GM04504 (cell line): Measurements from ENCODE around the gene VSIG10L2.

Experiments used
- DNase-seq: peaks from one replicate; pipeline ENCODE4 v3.0.0-alpha.2; 2012; ENCODE audit warnings: low read depth

VSIG10L2 gene

DNA sequence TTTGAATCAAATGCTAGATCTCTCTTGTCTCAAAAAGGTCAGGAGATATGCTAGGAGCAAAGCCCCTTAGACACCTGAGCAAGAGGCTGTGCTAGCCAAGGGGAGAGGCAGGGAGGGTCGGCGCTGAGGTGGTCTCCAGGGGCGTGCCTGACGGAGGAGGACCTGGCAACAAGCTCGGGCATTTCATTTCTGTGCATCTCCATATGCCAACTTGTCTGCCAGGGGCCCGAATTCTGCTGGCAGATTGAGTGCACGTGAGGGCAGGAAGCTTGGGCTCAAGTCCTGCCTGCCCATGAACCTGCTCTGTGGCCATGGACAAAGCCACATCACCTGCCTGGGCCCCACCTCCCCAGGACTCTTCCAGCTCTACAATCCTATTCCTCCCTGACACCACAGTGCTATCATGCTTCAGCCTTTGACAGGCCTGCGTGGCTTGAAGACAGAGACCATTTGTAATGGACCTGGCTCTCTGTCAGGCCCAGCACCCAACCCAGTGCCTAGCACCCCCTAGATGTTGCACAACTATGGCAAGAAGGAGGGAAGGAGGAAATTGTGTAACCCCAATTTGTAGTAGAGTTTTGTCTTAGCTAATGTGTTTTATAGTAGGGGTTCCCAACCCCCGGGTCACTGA, 16.3 kb upstream of the VSIG10L2 start:
- no peak for DNase-seq

DNA sequence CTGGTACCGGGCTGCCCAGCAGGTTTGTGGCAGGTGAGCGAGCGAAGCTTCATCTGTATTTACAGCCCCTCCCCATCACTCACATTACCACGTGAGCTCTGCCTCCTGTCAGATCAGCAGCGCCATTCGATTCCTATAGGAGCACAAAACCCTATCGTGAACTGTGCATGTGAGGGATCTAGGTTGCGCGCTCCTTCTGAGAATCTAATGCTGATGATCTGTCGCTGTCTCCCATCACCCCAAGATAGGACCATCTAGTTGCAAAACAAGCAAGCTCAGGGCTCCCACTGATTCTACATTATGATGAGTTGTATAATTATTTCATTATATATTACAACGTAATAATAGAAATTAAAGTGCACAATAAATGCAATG, 15.8 kb upstream of the VSIG10L2 start:
- DNase-seq, result no peak

DNA sequence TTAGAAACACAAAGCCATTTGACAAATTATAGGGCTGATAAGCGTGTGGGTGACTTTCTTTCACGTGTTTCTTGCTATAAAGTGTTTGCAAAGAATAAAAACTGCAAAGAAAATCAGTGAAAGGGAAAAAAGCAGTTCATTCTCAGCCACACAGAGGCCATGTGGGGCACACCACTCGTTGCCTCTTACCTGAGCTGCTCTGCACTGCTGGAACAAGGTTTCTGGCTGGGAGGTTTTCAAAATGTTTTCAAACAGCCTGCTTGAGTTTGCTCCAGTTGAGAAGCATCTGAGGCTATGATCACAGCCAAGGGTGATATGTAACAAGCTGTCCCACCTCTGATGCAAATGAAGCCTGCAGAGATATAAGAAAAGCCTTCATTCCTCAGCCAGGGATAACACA, 14.7 kb upstream of the VSIG10L2 start:
- DNase-seq, result no peak

DNA sequence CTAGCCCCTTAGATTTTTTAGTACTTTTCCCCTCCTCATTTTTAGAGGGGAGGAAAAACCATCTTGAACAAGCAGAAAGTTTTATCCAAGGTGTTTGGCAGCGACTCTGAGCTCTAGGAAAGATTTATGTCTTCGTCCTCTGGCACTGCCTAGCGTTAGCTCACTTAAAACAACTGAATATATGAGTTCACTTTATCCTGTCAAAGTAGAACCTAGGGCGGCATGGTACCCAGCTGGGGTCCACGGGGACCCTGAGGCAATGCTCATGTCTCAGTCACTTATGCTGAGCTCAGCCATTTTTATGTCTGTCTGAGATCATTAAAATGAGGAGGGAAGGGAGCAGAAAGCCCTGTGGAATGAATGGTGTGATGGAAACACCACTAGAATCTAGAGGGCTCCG, 14.2 kb upstream of the VSIG10L2 start:
- DNase-seq, result no peak

DNA sequence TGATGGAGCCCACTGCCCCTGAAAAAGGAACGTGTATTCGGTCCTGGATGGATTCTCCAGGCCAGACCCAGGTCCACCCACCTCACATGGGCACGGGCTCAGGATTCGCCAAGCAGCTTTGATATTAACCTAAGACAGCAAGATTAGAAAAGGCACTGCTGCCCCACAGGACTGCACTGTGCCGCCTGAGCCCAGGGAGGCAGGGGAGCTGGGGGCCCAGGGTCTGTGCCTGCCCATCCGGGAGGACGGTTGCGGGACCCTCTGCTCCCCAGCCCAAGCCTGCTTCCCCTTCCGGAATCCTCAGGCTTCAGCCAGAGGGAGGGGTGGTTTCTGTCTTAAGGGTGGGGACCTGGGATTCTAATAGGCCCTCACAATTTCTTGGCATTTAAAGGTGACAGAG, 13.5 kb upstream of the VSIG10L2 start:
- DNase-seq, result no peak

DNA sequence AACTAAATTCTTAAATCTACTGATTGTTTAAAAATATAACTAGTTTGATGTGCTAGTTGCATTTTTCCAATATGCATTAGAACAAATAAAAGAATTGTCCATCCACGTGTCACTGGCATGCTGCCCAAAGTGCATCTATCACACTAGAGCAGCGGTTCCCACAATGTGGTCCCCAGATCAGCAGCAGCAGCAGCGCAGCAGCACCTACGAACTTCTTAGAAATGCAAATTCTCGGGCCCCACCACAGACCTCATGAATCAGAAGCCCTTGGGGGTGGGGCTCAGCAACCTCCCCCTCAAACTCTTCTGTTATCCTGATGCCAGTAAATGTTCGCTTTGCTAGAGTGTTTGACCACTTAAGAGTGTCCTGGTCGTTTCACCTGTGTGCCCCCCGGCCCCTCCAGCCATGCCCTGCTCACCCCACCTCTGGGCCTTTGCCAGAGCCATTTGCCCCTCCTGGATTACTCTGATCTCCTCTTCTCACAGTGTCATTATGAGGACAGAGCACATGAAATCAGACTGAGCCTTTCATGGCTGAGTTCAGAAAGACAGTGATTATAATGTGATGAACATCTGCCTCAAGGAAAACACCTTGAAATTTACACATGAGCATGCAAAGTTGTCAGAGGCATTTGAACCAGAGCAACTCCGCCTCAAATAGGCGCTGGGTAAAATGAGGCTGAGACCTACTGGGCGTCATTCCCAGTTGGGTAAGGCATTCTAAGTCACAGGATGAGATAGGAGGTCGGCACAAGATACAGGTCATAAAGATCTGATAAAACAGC, 12.6 kb upstream of the VSIG10L2 start:
- no peak for DNase-seq

DNA sequence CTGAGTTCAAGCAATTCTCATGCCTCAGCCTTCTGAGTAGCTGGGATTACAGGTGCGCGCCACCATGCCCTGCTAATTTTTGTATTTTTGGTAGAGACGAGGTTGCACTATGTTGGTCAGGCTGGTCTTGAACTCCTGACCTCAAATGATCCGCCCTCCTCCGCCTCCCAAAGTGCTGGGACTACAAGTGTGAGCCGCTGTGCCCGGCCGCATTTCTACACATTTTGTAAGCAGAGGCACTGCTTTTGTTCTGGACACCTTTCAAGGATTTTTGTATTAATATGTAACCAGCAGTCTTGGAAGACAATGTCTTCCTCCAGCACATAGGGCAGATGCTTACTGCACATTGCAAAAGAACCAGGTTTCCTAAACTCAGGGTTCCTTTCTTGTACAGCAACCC, 11.4 kb upstream of the VSIG10L2 start:
- no peak for DNase-seq

DNA sequence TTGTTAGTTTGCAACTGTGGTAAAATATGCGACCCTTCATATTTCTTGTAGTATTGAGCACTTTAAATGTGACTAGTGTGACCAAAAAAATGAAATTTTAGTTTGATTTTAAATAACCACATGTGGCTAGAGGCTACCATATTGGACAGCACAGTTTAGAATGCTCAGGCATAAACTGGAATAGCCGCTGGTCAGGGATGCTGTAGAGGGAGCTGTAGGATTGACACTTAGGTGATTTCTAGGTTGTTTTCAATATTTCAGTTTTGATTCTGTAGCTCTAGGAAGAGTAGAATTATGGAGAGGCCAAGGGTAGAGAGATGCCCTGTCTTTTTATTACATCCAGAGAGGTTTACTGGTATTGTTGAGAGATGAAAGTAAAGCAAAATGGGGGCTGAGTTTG, 10.8 kb upstream of the VSIG10L2 start:
- no peak for DNase-seq

DNA sequence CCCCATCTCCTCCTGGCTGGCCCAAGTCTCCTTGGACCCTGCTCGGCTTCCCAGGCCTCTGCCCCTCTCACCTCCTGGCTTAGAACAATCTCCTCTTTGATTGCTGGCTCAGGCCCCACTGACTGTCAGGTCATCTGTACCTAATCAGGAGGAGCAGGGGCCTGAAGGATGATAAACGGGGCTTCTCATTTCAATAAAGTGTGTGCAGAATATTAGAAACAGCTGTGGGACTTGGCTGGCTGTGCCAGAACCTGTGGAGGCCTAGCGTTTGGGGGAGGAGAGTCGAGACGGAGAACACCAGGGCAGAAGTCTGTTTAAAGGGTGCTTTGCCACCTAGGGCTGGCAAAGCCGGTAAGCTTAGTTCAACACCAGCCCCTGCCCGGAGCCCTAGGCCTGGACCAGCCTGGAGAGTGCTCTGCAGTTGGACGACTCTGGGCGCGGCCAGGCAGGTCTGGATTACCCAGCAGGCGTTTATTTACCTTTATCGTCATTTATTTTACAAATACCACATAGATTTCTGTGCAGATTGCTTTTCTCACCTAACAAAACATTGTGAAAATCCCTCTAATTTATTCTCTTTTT, 10.1 kb upstream of the VSIG10L2 start:
- peak; percentile 6 for DNase-seq

DNA sequence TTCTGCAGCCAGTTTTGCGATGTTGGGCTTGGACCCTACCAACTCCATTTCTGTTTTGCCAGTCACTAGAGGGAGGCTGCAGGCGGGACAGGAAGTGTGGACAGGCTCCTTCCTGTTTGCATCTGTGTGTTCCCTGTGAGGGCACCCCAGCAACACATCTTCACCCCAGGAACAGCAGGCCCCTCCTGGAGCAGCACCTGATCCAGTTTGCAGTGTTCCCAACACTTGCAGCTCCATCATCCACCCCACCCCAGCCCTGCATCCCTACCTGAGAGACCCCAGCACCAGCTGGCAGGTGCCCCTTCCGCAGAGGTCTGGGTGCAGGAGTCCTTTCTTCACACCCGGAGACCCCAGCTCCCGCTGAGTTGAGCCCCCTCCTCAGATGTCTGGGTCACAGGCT, 7.4 kb upstream of the VSIG10L2 start:
- no peak for DNase-seq

DNA sequence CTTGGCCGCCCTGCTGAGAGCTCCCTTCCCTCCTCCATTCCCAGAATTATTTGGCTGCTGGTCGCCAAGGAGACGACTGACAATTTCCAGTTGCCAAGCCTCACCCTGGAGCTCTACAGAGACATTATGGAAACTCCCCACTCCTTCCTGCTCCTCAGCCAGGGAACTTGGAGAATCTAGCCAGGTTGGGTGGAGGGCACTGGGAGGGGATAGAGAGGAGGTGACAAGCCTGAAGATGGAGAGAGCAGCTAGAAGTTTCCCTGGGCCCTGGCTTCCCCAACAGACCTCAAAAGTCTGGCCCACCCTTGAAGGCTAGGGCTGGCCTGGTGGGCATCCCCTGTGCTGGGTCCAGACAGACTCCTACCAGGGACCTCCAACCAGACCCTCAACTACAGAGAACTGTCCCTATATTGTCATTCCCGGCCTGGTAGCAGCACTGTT, 6.7 kb upstream of the VSIG10L2 start:
- DNase-seq, result no peak

DNA sequence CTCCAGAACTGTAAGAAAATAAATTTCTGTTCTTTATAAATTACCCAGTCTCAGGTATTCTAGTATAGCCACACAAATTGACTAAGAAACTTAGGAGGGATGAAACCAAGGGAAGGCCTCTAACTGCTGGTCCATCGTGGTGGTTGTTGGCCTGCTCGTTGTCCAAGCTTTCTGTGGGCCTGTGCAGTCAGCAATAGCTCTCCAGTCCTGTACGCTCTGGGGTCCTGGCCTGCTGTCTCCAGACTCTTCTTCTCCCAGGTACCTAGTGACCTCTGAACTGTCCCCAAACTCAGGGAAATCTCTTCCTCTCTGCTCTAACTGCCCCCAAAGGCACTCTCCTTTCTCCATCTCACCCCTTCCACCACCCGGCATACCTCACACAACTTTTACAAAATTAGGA, 5.7 kb upstream of the VSIG10L2 start:
- no peak for DNase-seq

DNA sequence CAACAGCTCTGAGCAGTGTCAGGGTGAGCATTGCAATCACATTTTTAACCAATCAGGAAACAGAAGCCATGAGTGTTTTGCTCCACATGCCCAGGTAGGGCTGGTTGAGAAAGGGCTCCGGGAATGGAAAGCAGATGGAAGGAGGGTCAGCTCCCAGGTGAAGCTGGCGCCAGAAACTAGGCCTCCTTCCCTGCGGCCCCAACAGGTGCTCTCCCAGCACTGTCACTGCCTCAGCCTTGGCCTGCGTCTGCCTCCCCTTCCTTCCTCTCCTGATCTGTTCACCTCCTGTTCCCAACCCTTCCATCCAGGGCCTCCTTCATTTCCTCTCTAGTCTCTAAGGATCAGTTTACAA, 4.6 kb upstream of the VSIG10L2 start:
- no peak for DNase-seq

DNA sequence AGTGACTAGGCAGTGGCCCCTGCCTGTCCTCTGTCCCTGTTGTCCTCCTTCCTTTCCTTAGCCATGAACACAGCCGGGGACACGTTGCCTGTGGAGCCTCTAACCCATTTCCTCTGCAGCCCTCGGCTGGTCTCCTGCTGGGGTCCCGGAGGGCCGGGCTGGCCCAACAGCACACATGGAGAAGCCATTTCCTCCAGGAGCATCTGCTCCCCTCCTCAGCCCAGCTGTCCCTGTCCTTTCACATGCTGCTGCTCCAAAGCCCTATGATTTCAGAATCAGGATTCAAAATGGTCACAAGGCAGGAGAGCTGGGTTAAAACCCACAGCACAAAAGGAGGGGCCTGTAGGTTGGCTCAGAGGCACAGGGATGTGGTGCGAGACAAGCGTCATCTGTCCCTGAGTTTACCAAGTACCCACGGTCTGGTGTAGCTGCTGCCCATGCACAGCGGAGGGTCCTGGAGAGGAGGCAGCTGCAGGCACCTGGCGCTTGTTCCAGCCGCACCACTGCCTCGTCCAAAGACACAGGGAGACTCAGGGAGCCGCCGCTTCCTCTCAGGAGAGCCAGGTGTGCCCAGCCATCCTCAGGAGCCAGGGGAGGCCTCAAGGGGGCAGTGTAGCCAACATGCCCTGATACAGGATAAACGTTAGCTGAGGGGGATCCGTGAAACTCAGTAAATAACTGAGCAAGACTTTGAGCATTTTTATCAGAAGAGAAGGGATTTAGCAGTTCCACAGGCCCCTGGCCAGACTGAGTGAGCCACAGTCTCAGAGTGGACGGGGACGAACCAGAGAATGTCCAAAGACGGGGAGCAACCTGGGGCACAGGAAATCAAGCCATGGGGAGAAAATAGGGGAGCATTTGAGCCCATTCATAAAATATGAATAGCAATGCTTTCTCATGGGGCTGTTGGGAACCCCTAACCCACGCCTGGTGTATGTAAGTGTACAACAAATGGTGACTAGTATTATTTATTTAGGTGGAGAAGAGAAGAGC, 3.9 kb upstream of the VSIG10L2 start:
- no peak for DNase-seq

DNA sequence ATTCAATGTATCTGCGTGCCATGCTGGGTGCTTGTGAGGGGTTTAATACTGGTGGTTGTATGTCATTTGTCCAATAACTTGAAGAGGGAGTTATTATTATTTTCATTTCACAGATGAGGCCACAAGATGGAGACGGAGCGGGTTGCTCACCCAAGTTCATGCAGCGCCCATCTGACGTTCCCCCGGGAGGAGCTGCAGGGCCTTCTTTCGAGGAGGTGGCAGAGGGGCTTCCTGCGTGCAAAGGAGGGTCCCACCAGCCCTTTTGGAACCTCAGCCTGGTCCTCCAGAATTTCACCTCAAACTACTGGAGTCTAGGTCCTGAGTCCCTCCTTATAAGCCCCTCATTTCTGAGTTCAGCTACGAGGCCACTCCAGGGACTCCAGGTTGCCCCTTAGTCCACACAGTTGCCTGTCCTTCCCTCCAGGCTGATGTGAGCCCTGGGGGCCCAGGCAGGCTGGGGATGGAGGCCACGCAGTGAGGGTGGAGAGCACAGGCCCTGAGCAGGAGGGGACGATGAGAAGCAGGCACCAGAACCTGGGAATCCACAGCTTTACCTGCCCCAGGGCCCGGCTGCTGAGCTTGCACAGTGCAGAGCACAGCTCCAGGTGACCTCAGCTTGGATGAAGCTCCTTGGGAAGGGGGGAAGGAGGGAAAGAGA, 2.9 kb upstream of the VSIG10L2 start:
- no peak for DNase-seq

DNA sequence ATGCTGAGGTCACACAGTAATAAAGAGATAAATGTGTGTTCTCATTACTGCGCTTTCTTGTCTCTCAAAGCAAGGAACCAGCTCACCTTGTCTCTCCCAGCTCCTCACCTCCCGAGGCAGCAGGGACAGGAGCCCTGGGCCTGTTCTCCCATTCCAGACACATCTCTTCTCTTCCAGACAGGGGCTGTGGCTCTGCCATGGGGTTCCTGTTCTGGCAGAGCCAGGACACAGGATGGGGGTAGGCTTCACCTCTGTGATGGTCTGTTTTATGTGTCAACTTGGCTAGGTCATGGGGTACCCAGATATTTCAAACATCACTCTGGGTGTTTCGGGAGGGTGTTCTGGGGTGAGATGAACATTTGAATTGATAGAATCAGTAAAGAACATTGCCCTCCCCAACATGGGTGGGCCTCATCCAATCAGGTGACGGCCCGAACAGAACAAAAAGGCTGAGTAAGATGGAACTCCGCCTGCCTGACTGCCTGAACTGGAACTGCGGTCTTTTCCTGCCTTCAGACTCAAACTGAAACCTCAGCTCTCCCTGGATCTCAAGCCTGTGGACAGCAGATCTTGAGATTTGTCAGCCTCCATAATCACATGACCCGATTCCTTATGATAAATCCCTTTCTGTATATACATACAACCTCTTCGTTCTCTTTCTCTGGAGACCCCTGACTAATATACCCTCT, 2.0 kb upstream of the VSIG10L2 start:
- DNase-seq, result no peak

DNA sequence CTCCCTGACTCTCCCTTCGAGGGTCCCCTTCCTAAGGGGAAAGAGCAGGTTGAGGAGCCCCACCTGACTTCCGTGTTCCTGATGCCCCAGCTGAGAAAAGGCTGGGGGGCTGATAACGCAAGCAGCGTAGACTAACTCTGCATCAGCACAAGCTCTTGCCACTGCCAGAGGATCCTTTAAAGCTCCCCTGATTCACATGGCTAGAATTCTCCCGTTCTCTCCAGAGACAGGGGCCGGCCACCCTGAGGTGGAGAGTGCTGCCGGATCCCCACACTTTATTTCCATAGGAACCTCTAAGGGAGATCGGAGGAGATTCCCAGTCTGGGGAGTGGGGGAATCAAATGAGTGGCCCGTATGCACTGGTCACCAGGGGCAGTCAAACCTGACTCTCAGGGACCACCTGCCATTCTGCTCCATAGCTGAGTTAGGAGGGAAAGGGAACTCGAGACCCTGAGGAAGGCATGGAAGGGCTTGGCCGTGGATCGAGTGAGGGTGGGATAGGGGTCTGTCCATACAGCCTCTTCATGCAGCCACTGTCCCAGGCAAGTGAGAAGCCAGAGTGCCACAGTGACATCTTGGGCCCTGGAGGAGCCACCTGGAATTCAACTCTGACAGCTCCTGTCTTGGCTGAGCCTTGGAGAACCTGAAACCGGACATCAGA, 1.4 kb upstream of the VSIG10L2 start:
- DNase-seq, result no peak

DNA sequence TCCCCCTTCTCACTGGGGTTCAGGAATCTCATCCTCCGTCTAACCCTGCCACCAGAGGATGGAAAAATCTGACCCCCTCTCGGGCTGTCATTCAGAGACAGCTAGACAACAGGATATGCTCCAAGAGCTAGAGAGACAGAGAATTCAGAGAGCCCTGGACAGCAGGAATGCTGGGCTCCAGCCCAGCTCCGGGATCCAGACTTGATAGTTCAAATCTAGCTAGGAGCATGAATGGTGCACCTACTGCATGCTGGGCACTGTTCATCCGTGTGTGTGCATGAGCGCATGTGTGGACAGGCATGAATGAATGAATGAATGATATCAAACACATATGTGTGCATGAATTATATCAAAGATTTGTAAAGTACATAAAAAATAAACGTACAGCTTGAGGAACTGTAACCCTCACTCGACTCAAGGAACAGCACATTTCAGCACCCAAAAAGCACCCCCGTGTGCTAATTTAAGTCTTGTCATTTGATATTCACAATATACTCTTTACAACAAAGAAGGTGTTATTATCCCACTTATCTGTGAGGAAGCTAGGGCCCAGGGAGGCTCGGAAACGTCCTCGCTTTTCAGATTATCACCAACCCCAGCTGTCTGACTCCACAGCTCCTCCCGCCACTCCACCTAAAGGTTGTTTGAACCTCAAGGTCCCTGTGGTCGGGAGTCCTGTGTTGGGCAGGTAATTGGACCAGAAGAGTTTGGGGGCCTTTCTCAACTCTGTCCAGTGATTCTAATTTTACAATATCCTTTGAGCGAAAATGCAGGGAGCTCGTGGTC, 640 bp upstream of the VSIG10L2 start:
- no peak for DNase-seq

DNA sequence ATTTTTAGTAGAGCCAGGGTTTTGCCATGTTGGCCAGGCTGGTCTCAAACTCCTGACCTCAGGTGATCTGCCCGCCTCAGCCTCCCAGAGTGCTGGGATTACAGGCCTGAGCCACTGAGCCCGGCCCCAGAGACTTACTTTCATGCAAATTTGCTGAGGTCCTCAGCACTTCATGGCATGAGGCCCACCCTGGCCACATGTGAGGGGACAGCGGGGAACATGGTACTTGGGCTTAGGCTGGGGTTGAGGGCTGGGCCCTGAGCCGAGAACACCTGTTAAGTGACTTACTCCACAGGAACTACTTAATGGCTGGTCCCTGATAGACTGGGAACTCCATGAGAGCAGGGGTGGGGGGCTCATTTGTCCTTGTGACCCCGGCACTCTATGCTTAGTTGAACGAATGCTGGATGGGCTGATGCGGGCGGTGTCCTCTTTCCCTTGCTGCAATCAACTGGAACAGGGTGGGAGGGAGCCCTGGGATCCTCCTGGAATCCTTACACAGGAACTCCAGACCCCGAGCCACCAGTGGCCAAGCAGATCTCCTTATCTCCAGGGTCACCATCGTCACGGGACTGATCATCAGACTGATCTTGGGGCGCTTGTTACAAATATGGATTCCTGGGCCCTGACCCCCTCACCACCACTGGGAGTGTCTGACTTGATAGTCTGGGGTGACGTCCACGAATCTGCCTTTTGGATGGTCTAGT, 1.0 kb downstream of the VSIG10L2 start:
- no peak for DNase-seq
